Jurkat, Clone E6-1 (cell line): Measurements from ENCODE around the gene C3orf52. TPM values are rescaled to one million over a fixed set of nuclear protein-coding genes. Genes with fewer than 3 reads are reported as not detected.
"Not testable (repeated sequence)": the region's sequence is repeated elsewhere in the genome, so short reads cannot be mapped to it uniquely, and the experiment has no call there.

Source experiments
- DNase-seq: peaks from one replicate; pipeline ENCODE4 v3.0.0-alpha.2; 2011; ENCODE audit warnings: low read depth, low spot score
- H3K4me3 ChIP-seq: 2 replicates; pipeline ENCODE4 v1.5.1; 2011; ENCODE audit warnings: mild to moderate bottlenecking, low read length, control low read depth, moderate library complexity
- polyA plus RNA-seq: library from polyadenylated mRNA; unstranded; fragments of >200 nt; gene quantifications from one replicate; pipeline ENCODE4 v1.2.1, GENCODE V29; 2012; ENCODE audit warnings: missing spikeins; ENCODE audit not compliant: insufficient read length, insufficient read depth

C3orf52 gene, protein sequence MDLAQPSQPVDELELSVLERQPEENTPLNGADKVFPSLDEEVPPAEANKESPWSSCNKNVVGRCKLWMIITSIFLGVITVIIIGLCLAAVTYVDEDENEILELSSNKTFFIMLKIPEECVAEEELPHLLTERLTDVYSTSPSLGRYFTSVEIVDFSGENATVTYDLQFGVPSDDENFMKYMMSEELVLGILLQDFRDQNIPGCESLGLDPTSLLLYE
- not detected for polyA plus RNA-seq

DNA sequence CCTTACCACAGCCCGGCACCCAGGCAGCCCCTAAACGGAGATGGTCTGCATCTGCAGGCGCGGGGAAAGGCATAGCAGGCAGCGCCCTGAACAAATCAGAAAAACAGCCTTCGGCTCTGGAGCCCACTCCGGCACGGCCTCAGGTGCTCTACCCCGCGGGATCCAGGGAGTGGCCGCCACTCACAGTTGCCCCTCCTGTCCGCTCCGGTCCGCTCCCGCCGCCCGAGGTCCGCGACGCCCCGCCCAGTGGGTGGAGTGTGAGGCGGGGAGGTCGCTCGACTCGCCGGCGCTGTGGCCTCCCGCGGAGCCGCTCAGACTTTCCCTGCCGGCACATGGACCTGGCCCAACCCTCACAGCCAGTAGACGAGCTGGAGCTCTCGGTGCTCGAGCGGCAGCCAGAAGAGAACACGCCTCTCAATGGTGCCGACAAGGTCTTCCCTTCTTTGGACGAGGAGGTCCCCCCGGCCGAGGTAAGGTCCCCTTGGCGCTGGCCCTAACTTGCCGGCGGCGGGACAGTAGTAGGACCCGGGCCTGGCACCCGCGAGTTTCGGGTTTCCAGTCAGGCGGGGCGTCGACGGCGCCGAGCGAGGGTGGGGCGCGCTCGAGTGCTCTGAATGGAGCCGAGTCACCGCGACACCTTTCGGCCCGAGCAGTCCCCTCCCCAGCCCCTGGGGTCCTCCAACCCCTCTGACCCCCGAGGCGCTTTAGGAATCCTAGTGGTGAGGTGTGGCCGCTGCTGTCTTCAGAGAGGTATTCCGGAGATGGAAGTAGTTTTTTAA is at the start of gene C3orf52:
Gene C3orf52, plus strand, starts transcription at position 314 of the 779 bp plus-strand sequence. Its CDS starts 19 bp downstream, at position 333.
- no peak for DNase-seq

DNA sequence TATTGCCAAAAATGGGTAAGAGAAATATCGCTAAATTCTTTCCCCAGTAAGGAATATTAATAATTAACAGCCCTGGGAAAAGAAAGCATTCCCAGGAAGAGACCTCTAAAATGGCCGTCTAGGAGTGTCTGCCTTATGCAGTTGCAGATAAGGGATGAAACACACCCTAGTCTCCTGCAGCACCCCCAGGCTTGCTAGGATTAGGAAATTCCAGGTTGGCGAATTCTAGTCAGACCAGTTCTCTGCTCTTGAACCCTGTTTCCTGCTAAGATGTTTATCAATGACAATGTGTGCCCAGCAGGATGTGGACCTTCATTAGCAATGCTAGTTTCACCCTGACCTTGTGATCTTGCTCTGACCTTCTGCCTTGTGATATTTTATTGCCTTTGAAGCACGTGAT is 49.0 kb upstream of the C3orf52 start:
- H3K4me3 ChIP-seq, DNase-seq: not testable (repeated sequence)

More for the DNA sequence above, at the start of gene C3orf52:
- H3K4me3 ChIP-seq, result no peak within 1 kb of the TSS

DNA sequence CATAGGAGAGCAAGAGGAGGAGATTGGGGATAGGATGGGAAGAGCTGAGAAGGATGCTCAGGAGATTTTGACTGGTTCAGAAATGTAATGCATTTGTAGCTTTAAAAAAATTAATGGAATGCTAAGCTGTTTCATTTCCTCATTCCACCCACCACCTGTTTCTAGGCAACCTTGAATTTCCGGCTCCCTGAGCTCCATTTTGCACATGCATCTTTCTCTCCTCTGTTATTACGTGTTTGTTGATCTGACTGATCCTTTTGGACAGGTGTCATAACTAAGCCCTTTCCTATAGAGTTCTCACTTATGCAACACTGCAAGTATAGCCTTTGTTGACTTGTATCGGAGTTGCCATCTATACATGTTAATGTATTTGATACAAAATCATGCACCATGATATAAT is 47.3 kb upstream of the C3orf52 start:
- DNase-seq, result no peak

DNA sequence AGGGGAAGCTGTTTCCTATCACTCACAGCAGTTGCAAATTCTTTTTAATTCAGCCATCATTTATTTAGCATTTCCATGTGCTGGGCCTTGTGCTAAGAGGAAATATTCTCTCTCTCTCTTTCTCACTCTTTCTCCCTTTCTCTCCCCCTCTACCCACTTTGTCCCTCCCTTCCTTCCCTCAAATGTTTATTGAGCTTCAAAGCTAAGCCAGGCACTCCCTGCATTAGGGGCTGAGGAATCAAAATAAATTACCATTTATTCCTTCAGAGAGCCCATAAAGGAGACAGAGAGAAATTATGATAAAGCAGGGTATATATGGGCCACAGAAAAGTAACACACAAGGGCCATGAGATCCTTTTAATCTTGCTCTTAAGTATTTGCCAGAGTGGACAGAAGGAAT is 44.9 kb upstream of the C3orf52 start:
- no peak overlapping the region for H3K4me3 ChIP-seq
- DNase-seq, result no peak

More for the DNA sequence above, 47.3 kb upstream of the C3orf52 start:
- H3K4me3 ChIP-seq, result no peak overlapping the region

DNA sequence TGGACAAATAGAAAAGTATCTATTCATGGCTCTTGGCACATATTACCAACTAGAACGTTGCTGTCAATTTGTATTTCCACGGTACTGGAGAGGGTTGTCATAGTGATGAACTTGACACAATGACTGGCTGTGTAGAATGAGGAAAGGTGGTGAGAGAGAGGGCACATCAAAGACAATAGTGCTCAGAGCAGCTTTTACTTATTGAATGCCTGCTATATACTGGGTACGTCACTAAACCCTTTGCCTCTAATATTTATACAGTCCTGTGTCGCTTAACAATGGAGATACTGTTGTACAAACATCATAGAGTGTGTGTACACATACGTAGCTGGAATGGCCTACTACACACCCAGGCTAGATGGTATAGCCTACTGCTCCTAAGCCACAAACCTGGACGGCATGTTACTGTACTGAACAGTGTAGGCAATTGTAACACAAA is 43.3 kb upstream of the C3orf52 start:
- no peak for DNase-seq
- H3K4me3 ChIP-seq, result no peak overlapping the region

DNA sequence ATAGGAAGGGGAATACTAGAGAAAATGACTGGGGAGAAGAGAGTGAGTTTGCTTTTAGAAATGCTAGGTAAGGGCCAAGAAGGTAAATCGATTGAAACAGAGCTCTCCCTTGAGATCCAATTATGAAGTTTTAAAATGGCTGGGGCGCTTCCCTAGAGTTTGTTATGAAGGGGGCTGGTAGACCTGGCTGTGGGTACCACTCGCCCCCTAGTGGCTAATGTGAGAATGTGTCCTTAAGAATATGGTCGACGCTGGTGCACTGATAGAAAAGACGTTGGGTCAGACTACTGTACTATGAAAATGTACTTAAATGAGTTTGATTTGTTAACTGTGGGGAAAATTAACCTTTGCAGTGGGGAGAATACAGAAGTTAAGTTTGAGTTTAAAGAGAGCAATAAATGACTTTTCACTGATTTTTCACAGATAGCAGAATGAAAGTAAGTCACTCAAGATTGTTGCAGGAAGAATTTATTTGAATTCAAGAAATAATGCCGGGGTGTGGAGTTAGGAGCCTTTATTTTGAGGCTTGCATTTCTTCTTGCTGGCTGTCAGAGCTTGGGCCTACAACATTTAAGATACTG is 42.5 kb upstream of the C3orf52 start:
- peak; percentile 72 for DNase-seq
- no peak overlapping the region for H3K4me3 ChIP-seq

DNA sequence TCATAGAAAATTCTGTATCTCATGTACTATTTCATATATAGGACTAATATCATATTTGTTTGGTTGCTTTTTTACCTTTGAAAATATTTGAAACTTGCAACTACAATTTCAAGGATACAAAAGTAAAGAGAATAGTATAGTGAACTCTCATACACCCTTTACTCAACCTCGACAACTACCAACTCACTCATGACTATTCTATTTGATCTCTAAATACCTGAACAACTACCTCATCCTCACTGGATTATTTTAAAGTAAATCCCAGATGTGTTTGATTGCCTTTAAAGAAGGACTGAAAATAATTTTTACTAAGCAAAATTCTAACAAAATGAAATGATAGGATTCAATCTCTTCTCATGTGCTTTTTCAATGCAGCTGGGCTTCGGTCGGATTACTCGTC is 39.6 kb upstream of the C3orf52 start:
- no peak for DNase-seq
- no peak overlapping the region for H3K4me3 ChIP-seq

DNA sequence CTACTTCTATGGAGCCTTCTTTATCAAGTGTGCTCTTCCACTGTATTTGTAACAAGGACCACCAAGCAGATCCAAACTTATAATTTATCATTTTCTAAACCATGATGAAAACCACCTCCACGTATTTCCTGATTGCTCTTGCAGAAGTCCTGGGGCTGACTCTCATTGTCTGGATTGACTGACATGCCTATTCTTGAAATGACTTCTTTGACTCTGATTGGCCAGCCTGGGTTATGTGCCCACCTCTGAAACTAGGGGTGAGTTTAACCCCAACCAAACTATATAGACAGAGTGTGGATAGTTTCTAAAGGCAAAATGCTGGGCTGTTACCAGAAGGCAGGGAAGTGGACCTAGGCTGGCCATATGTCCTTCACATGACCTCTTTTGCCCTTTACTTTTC is 38.9 kb upstream of the C3orf52 start:
- no peak for DNase-seq
- no peak overlapping the region for H3K4me3 ChIP-seq

DNA sequence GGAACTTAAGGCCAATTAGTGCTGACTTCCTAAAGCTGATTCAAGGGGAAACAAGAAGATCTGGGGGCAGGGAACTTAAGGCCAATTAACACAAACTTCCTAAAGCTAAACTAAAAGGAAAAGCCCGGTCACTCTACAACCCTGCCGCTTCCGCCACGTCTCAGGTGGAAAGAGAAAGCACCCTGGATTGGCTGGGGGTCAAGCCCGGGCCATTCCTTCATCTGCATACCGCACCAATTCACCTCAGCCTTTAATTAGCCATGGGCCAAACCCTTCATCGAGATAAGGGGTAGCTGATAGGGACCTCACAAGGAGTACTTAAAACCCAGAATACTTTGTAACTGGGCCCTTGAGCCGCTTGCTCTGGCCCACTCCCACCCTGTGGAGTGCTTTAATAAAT is 37.3 kb upstream of the C3orf52 start:
- no peak overlapping the region for H3K4me3 ChIP-seq
- no peak for DNase-seq

DNA sequence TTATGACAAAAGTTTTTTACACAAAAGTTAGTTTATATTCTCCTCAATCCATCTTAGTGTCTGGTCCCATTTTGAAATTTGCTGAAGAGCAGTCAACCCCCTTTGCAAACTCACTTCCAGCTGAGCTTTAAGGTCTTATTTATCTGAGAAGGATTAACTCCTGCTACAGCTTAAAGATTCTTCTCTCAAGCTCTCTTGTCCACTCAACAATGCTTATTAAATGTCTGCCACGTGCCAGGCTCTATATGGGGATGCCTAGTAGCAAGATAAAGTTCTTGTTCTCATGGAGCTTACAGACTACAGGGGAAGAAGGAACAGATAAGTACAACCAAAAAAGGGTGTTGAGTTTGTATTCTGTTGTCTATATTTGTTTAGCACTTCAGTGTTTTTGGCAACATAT is 33.0 kb upstream of the C3orf52 start:
- no peak overlapping the region for H3K4me3 ChIP-seq
- no peak for DNase-seq

DNA sequence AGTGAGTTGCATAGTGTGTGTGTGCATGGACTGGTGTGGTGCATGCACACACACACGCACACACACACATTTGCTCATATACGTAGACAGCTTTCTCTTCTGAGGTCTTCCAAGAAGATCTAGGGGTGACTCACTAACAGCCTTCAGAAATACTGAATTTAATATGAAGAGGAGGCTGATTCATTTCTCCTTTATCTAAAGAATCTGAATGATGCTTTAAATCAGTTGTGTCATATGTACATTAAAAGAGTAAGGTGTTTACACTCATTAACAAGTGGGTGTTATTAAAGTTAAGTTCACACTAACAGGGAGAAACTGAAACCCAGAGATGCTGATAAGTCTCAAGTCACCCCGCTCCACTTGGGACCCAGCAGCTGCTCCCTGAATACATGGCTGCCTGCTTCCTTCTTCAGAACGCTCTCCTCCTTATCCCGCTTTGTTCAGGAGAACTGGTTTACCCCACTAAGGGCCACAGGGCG is 29.7 kb upstream of the C3orf52 start:
- no peak overlapping the region for H3K4me3 ChIP-seq
- DNase-seq, result no peak

DNA sequence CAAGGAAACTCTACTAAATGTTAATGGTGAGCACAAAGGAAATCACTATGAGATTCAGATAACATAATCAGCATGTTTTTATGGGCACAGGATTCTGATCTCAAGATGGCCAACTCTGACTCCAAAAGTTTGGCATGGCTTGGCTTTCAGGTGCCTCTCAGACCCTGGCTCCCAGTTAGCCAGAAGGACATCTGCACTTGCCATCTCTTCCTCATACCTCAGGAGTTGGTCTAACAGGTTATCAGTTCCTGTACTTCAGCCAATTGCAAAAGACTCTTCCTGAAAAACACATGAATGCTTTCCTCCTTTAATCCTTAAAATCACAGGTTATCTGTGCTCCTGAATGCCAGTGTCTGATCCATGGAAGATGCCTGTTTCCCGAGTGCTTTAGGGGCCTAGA is 26.7 kb upstream of the C3orf52 start:
- H3K4me3 ChIP-seq, result no peak overlapping the region

DNA sequence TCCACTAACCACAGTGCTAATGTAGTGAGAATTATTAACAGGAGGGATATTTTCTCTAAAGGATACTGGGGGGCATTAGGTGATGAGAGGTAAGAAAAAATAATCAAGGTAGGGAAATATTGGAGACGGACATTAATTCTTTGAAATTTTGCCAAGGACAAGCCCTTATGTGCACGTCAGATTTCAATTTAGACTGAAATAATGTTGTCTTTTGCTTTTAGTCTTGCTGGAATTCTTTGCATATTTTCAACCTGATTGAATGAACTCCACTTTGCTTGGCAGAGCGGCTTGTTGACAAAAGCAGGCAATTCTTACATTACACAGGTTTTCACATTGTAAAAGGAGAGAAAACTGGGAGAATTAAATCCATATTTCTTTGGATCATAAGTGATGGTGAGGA is 25.0 kb upstream of the C3orf52 start:
- H3K4me3 ChIP-seq, result no peak overlapping the region
- DNase-seq, result no peak

More for the DNA sequence above, 26.7 kb upstream of the C3orf52 start:
- no peak for DNase-seq

DNA sequence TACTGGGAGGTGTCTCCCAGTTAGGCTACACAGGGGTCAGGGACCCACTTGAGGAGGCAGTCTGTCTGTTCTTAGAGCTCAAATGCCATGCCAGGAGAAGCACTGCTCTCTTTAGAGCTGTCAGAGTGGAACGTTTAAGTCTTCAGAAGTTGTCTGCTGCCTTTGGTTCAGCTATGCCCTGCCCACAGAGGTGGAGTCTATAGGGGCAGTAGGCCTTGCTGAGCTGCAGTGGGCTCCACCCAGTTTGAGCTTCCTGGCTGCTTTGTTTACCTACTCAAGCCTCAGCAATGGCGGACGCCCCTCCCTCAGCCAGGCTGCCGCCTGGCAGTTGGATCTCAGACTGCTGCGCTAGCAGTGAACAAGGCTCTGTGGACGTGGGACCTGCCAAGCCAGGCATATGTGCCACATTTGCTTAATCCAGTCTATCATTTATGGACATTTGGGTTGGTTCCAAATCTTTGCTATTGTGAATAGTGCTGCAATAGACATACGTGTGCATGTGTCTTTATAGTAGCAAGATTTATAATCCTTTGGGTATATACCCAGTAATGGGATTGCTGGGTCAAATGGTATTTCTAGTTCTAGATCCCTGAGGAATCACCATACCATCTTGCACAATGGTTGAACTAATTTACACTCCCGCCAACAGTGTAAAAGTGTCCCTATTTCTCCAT is 13.7 kb upstream of the C3orf52 start:
- not testable (repeated sequence) for H3K4me3 ChIP-seq
- DNase-seq, result peak; percentile 29

DNA sequence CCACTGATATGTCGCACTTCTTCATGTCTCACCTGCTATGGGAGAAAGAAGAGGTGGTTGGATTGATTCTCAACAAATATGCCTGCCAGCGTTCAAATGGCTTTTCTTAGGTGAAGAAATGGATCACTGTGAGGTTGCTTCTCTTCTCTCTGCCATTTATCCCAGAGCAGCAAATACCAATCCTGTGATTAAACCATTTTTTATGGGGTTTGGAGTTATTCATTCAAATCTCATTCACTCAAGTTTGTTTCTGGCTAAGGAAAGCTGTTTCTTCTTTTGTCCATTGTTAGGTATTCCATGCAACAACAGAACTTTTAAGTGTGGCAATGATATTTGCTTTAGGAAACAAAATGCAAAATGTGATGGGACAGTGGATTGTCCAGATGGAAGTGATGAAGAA is 12.2 kb upstream of the C3orf52 start:
- no peak overlapping the region for H3K4me3 ChIP-seq
- no peak for DNase-seq

DNA sequence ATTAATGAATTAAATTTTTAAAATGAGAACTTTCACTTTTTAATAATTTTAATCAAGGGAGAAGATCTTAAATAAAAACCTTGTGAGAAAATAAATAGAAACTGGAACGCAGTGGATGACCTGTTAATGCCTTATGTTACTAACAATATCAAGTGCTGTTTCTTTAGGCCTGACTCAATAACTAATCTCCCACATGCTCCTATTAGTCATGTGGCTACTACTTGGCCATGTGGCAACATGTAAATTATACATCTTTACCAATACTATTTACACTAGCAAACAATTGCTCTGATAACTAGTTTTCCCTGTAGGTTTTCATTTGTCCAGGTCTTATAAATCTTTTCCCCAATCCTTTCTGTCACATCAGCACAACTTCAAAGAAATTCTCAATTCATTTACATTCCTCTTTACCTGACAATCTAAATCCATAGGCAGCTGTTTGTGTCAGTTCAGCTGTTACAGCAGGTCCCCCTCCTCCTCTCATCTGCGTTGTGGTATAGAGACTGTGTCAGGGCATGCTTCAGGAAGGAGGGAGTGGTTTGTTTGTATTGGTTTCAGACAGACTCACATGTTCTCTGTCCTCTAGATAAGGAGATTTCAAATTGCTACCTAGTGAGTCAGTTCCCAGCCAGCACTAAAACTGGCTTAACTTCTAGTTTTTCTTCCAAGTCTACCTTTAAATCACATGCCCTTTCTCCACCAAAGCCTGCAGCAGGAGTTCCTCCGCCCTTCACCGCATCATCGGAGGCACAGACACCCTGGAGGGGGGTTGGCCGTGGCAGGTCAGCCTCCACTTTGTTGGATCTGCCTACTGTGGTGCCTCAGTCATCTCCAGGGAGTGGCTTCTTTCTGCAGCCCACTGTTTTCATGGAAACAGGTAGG is 11.3 kb upstream of the C3orf52 start:
- DNase-seq, result peak; percentile 88
- no peak overlapping the region for H3K4me3 ChIP-seq

DNA sequence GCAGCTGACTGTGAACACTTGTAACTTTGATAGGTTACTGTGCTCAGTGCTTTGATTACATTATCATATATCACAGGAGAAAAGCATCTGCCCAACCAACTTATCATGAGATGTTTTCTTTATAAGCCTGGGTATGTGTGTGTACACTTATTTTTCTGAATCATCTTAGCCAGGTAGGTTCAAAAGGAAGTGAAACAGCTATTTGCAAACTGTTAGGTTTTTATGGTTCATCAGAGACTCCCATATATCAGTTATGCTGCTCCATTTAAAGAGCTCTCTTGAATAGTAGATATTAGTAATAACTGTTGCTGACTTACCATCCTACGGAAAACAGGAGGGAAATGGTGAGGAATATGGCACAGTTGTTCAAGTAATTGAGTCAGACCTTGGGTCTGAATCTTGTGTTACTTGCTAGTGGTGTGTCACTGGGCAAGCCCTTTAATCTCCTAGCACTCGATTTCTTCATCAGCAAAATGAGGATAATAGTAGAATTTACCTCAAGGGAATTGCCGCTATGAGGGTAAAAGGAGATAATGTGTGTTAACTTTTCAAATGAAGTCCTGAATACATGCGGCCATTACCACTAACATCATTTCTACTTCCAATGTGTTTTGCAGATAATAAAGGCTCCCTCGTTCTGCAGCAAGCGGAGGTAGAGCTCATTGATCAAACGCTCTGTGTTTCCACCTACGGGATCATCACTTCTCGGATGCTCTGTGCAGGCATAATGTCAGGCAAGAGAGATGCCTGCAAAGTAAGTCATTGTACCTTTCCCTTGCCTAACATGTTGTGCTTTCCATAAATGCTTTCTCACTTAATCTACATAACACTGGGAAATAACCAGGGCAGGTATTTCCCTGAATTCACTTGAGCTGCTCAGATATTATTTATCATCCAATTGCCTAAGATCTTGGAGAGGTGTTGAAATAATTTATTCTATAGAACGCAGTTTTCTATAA is 7.8 kb upstream of the C3orf52 start:
- H3K4me3 ChIP-seq, result no peak overlapping the region
- no peak for DNase-seq

DNA sequence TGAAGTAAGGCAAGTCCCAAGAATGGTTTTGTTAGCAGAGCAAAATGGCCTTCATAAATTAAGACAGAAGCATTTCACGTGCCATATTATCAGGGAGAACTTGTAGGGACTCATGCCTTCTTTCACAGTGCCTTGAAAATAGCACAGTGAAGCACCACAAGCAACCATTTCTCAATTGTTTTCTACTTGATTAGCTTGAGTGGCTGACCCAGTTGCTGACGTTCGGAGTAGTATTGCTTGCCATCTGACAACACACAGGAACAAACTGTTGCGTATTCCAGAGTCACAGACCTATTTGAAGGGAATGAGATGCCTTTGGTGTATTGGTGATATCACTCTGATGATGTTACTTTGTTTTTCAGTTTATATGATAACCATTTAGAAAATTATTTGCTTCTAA is 3.0 kb upstream of the C3orf52 start:
- DNase-seq, result no peak
- H3K4me3 ChIP-seq, result no peak overlapping the region
